Measurements from ENCODE around the gene GPD1. TPM values are rescaled to one million over a fixed set of nuclear protein-coding genes. Genes with fewer than 3 reads are reported as not detected.

Gene GPD1
- total RNA-seq, 1 experiment from 2014 or later, result 0.58 TPM

- ChIA-PET CTCF (interaction anchor here (0.5 to 2.7 kb wide), 10 partner anchors 8 to 351 kb away, joined by 3 to 21 read pairs (median 6); partner anchors contain the start of genes AQP5, CERS5 and SMARCD1), POLR2A (ENCODE audit: low non-redundant PET) (interaction anchor here (0.9 kb wide), 1 partner anchor 370 kb away, joined by 22 read pairs; no protein-coding TSS in a partner anchor)
- Histone ChIP-seq H3K27me3 (replicated peaks; ENCODE audit: insufficient read depth, low read depth, low read length, poor library complexity) (no peaks in the 10 kb centered on the region), H3K4me3 (ENCODE audit: low read depth, low read length, poor library complexity, severe bottlenecking) (no peak overlapping the region), H3K4me1 (ENCODE audit: insufficient read depth, low read length, poor library complexity, severe bottlenecking) (peaks cover 26% of the 10 kb centered on the region), H3K9me3 (ENCODE audit: low read depth, low read length, poor library complexity, severe bottlenecking) (no peaks in the 10 kb centered on the region), H3K36me3 (ENCODE audit: insufficient read depth, low read length, poor library complexity, severe bottlenecking) (no peaks in the 10 kb centered on the region), H3K27ac (ENCODE audit: low read depth, low read length, poor library complexity, severe bottlenecking) (peak overlapping the region; percentile 49)
- TF ChIP-seq EZH2 (IDR thresholded peaks at IDR 0.05; ENCODE audit: borderline replicate concordance, low read depth, low read length, poor library complexity, severe bottlenecking), result no peak
- no peak for TF ChIP-seq CTCF (conservative IDR thresholded peaks at IDR 0.05; ENCODE audit: low read depth, low read length)
- intact Hi-C loops (cut with micrococcal nuclease; ENCODE audit: unreplicated experiment), result loop anchor here (2.0 kb wide), 1 partner anchor 56 kb away; the partner anchor contains the start of gene CERS5
- DNase-seq (ENCODE audit: low spot score), result peak; percentile 33
- BruUV-seq (replicated peaks), result no TSS peak
These were observed 7.0 kb downstream of the GPD1 start for GRCh38 chr12:50110762-50111351.

- peaks cover 26% of the 10 kb centered on the region for H3K4me1 ChIP-seq (ENCODE audit: insufficient read depth, low read length, poor library complexity, severe bottlenecking)
- no peaks in the 10 kb centered on the region for H3K27me3 ChIP-seq (replicated peaks; ENCODE audit: insufficient read depth, low read depth, low read length, poor library complexity)
- no peak for TF ChIP-seq CTCF (conservative IDR thresholded peaks at IDR 0.05; ENCODE audit: low read depth, low read length)
- no peak for TF ChIP-seq EZH2 (IDR thresholded peaks at IDR 0.05; ENCODE audit: borderline replicate concordance, low read depth, low read length, poor library complexity, severe bottlenecking)
- CTCF ChIA-PET, result interaction anchor here (0.5 to 2.7 kb wide), 9 partner anchors 8 to 1107 kb away, joined by 3 to 21 read pairs (median 5); partner anchors contain the start of genes CERS5, POU6F1 and SMARCD1
- DNase-seq (ENCODE audit: low spot score), result no peak
- BruUV-seq (replicated peaks), result no TSS peak
- no peaks in the 10 kb centered on the region for H3K36me3 ChIP-seq (ENCODE audit: insufficient read depth, low read length, poor library complexity, severe bottlenecking)
- POLR2A ChIA-PET (ENCODE audit: low non-redundant PET), result interaction anchor here (0.9 kb wide), 1 partner anchor 370 kb away, joined by 22 read pairs; no protein-coding TSS in a partner anchor
- intact Hi-C loops (cut with micrococcal nuclease; ENCODE audit: unreplicated experiment), result loop anchor here (2.0 kb wide), 1 partner anchor 55 kb away; the partner anchor contains the start of gene CERS5
- no peaks in the 10 kb centered on the region for H3K9me3 ChIP-seq (ENCODE audit: low read depth, low read length, poor library complexity, severe bottlenecking)
- peak overlapping the region; percentile 74 for H3K4me3 ChIP-seq (ENCODE audit: low read depth, low read length, poor library complexity, severe bottlenecking)
- H3K27ac ChIP-seq (ENCODE audit: low read depth, low read length, poor library complexity, severe bottlenecking), result no peak overlapping the region
These were observed 7.5 kb downstream of the GPD1 start for GRCh38 chr12:50111395-50111692.

- peak within 1 kb of the TSS; percentile 74 for H3K4me3 ChIP-seq (ENCODE audit: low read depth, low read length, poor library complexity, severe bottlenecking)
- H3K9me3 ChIP-seq (ENCODE audit: low read depth, low read length, poor library complexity, severe bottlenecking), result no peaks in the 10 kb centered on the region
- TF ChIP-seq CTCF (conservative IDR thresholded peaks at IDR 0.05; ENCODE audit: low read depth, low read length), result peak; percentile 99
- no peak for TF ChIP-seq EZH2 (IDR thresholded peaks at IDR 0.05; ENCODE audit: borderline replicate concordance, low read depth, low read length, poor library complexity, severe bottlenecking)
- H3K36me3 ChIP-seq (ENCODE audit: insufficient read depth, low read length, poor library complexity, severe bottlenecking), result no peaks in the 10 kb centered on the region
- BruUV-seq (replicated peaks), result no TSS peak
- CTCF ChIA-PET, result interaction anchor here (0.5 to 2.7 kb wide), 10 partner anchors 9 to 1106 kb away, joined by 3 to 21 read pairs (median 6); partner anchors contain the start of genes CERS5, POU6F1 and SMARCD1
- H3K27me3 ChIP-seq (replicated peaks; ENCODE audit: insufficient read depth, low read depth, low read length, poor library complexity), result no peaks in the 10 kb centered on the region
- peak; percentile 100 for DNase-seq (ENCODE audit: low spot score)
- intact Hi-C loops (cut with micrococcal nuclease; ENCODE audit: unreplicated experiment), result loop anchor here (2.0 kb wide), 1 partner anchor 55 kb away; the partner anchor contains the start of gene CERS5
- peaks cover 26% of the 10 kb centered on the region for H3K4me1 ChIP-seq (ENCODE audit: insufficient read depth, low read length, poor library complexity, severe bottlenecking)
- peak within 1 kb of the TSS; percentile 89 for H3K27ac ChIP-seq (ENCODE audit: low read depth, low read length, poor library complexity, severe bottlenecking)
- POLR2A ChIA-PET (ENCODE audit: low non-redundant PET), result interaction anchor here (0.9 kb wide), 1 partner anchor 371 kb away, joined by 22 read pairs; no protein-coding TSS in a partner anchor
These were observed 8.1 kb downstream of the GPD1 start, which contains the start of gene COX14 for GRCh38 chr12:50111693-50112455. TSS of gene COX14 (plus strand) at chr12:50112236. CDS start at chr12:50120044, 7,808 bp downstream.

All from A673 (cell line).